GM19239 (cell line): ENCODE results near the gene HOXD9.

Experiments
- DNase-seq: peaks from one replicate; pipeline ENCODE4 v3.0.0; 2011; ENCODE audit warnings: low spot score; ENCODE audit not compliant: insufficient read length
- FAIRE-seq: peaks from 2 replicates; lab custom pipeline; 2011; peaks lifted over from hg19 to GRCh38; lab: Jason Lieb, UNC

The HOXD9 gene

DNA sequence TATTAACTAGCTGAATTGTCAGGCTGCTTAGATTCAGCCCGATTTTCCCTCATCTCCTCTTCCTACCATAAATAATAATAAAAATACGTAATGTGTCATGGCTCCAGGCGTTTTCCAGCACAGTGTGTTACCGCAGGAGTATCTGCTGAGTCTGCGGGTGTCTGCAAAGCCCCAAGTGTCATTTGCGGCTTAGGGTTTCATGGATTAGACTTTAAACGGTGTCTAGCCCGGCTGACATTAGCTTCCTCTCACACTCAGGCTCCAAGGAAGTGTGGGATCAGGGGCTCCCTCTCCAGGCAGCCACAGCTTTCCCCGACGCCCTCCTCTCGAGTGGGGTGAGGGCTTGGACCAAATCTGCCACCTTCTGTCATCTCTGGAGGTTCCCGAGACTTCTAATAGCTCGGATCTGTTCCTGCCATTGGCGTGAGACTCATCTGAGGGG is 51.9 kb downstream of the HOXD9 start:
- no peak for FAIRE-seq
- no peak for DNase-seq
